Naive thymus-derived CD4-positive, alpha-beta T cell (primary cell): Measurements from ENCODE around the gene EDEM1. TPM values are rescaled to one million over a fixed set of nuclear protein-coding genes. Genes with fewer than 3 reads are reported as not detected.

Experiments used
- ATAC-seq: fragments of 150-1000 bp; cut with Tn5 transposase; 2 replicates; pipeline ENCODE4 v1.10.0; 2021; ENCODE audit warnings: mild to moderate bottlenecking, moderate library complexity
- CTCF ChIA-PET: fragments of 350-600 bp; sonication (Branson Sonifier 250); formaldehyde crosslinking; loops from one replicate; lab custom pipeline; 2021; ENCODE audit warnings: antibody characterized with exemption; lab: Charles Lee
- POLR2A ChIA-PET: fragments of 350-600 bp; sonication (Branson Sonifier 250); formaldehyde crosslinking; loops from one replicate; lab custom pipeline; 2021; ENCODE audit warnings: antibody characterized with exemption, inconsistent platforms; lab: Charles Lee
- DNase-seq, 9 donors: peaks; one replicate each; pipeline versions ENCODE4 v3.0.0 to v3.0.0-alpha.2; 2020 to 2022; ENCODE audit warnings: mixed read lengths in 1 of 9
- H3K27ac ChIP-seq: one replicate; pipeline ENCODE4 v1.7.0; 2013; ENCODE audit warnings: mild to moderate bottlenecking, low read depth, low read length, moderate library complexity
- H3K27me3 ChIP-seq, 2 donors: one replicate each; pipeline ENCODE4 v1.7.0; 2013; ENCODE audit warnings: low read length in 2 of 2, mild to moderate bottlenecking in 2 of 2, moderate library complexity in 2 of 2; ENCODE audit not compliant: control insufficient read depth in 2 of 2, insufficient read depth in 2 of 2
- H3K36me3 ChIP-seq, 3 experiments: 1 replicate in 2 of 3; 2 replicates in 1 of 3; pipeline ENCODE4 v1.7.0; 2013; ENCODE audit warnings: low read length in 3 of 3, mild to moderate bottlenecking in 3 of 3, moderate library complexity in 1 of 3; ENCODE audit not compliant: insufficient read depth in 3 of 3, control insufficient read depth in 2 of 3
- H3K4me1 ChIP-seq, 2 donors: one replicate each; pipeline ENCODE4 v1.7.0; 2013; ENCODE audit warnings: low read length in 2 of 2, mild to moderate bottlenecking in 2 of 2, moderate library complexity in 1 of 2; ENCODE audit not compliant: control insufficient read depth in 2 of 2, insufficient read depth in 2 of 2
- H3K4me3 ChIP-seq: 2 replicates; pipeline ENCODE4 v1.7.0; 2013; ENCODE audit warnings: mild to moderate bottlenecking, low read length
- H3K9me3 ChIP-seq, 3 experiments: 1 replicate in 2 of 3; 2 replicates in 1 of 3; pipeline ENCODE4 v1.7.0; 2013; ENCODE audit warnings: low read length in 3 of 3; ENCODE audit not compliant: control insufficient read depth in 2 of 3
- H3K27ac Mint-ChIP-seq, 9 donors: one replicate each; pipeline ENCODE4 v1.8.0; 2020 to 2022; ENCODE audit warnings: mixed read lengths in 9 of 9, mild to moderate bottlenecking in 8 of 9, moderate library complexity in 5 of 9, inconsistent platforms in 2 of 9
- H3K27me3 Mint-ChIP-seq, 5 donors: one replicate each; pipeline ENCODE4 v1.8.0; 2021 to 2022; ENCODE audit warnings: mixed read lengths in 5 of 5, mild to moderate bottlenecking in 1 of 5
- H3K36me3 Mint-ChIP-seq, 5 donors: one replicate each; pipeline ENCODE4 v1.8.0; 2020 to 2022; ENCODE audit warnings: mixed read lengths in 5 of 5, mild to moderate bottlenecking in 3 of 5, inconsistent platforms in 1 of 5
- H3K4me1 Mint-ChIP-seq, 7 donors: one replicate each; pipeline ENCODE4 v1.8.0; 2020 to 2022; ENCODE audit warnings: mixed read lengths in 7 of 7, mild to moderate bottlenecking in 3 of 7, inconsistent platforms in 1 of 7
- H3K4me3 Mint-ChIP-seq, 10 donors: one replicate each; pipeline ENCODE4 v1.8.0; 2020 to 2022; ENCODE audit warnings: mild to moderate bottlenecking in 10 of 10, mixed read lengths in 10 of 10, moderate library complexity in 6 of 10, inconsistent platforms in 2 of 10
- H3K9me3 Mint-ChIP-seq, 11 donors: one replicate each; pipeline ENCODE4 v1.8.0; 2020 to 2022; ENCODE audit warnings: mixed read lengths in 11 of 11, mild to moderate bottlenecking in 4 of 11, inconsistent platforms in 1 of 11, moderate library complexity in 1 of 11
- intact Hi-C, 2 donors: fragments of 100-400 bp; cut with micrococcal nuclease; formaldehyde crosslinking; loops; one replicate each; pipeline ENCODE4 v1.15.1; 2023
- polyA plus RNA-seq, 2 donors: library from polyadenylated mRNA; unstranded; fragments of 300-500 nt; fragmentation: Illumina TruSeq; gene quantifications; one replicate each; pipeline ENCODE4 v1.2.3, GENCODE V29; 2021
- total RNA-seq, 6 experiments: library from RNA in 5 of 6; stranded (reverse) in 5 of 6; gene quantifications; 1 replicate in 5 of 6; 2 replicates in 1 of 6; pipeline ENCODE4 v1.2.3 and lab custom pipeline; 2021 to 2026

The EDEM1 gene
- total and polyA plus RNA-seq, 7 experiments from 2014 or later: 41.9 to 138 (median 107) TPM

GRCh38 chr3:5197470-5198312 is 10.2 kb downstream of the EDEM1 start:
- no peaks in the 10 kb centered on the region for H3K27me3 ChIP-seq
- POLR2A ChIA-PET: interaction anchor here (0.6 to 4.6 kb wide), 7 partner anchors 10 to 705 kb away, joined by 3 to 117 read pairs (median 4); partner anchors contain the start of genes EDEM1 and ITPR1
- H3K27ac ChIP-seq: peak overlapping the region; percentile 64
- H3K27me3 Mint-ChIP-seq: no peaks in the 10 kb centered on the region
- peaks cover 56 to 86% (median 79%) of the 10 kb centered on the region in 7 donors for H3K4me1 Mint-ChIP-seq
- intact Hi-C loops: loop anchor here (1.0 to 5.0 kb wide), 6 partner anchors 9 to 345 kb away; partner anchors contain the start of gene ARL8B (in 2 of the 2)
- peak overlapping the region; percentile 38 for H3K4me3 ChIP-seq
- H3K9me3 Mint-ChIP-seq: peaks cover 0 to 8% (median 5%) of the 10 kb centered on the region in 11 donors
- peaks cover 5 to 53% (median 43%) of the 10 kb centered on the region in 5 donors for H3K36me3 Mint-ChIP-seq
- peaks cover 12 to 23% (median 16%) of the 10 kb centered on the region in 3 experiments for H3K36me3 ChIP-seq
- H3K4me3 Mint-ChIP-seq: peak overlapping the region; percentile 42 to 87 (median 78)
- DNase-seq (peak in 7 of 9 donors; percentile 47 to 79 (median 72)), ATAC-seq (peak; percentile 79)
- H3K9me3 ChIP-seq: no peaks in the 10 kb centered on the region
- H3K4me1 ChIP-seq: peaks cover 62 to 74% of the 10 kb centered on the region in 2 donors
- peak overlapping the region; percentile 90 to 96 (median 94) for H3K27ac Mint-ChIP-seq
- CTCF ChIA-PET: interaction anchor here (1.1 to 2.6 kb wide), 2 partner anchors 10 to 847 kb away, joined by 3 to 19 read pairs; partner anchors contain the start of gene EDEM1

- peaks cover 0 to 8% (median 5%) of the 10 kb centered on the region in 11 donors for H3K9me3 Mint-ChIP-seq
- intact Hi-C loops: loop anchor here (5.0 kb wide), 2 partner anchors 64 to 346 kb away; no protein-coding TSS in a partner anchor
- no peak for ATAC-seq
- peaks cover 56 to 69% of the 10 kb centered on the region in 2 donors for H3K4me1 ChIP-seq
- peak overlapping the region; percentile 24 to 80 (median 70) for H3K4me3 Mint-ChIP-seq
- no peaks in the 10 kb centered on the region for H3K27me3 ChIP-seq
- peak overlapping the region; percentile 64 for H3K27ac ChIP-seq
- peak overlapping the region; percentile 90 to 96 (median 94) for H3K27ac Mint-ChIP-seq
- peaks cover 18 to 29% (median 22%) of the 10 kb centered on the region in 3 experiments for H3K36me3 ChIP-seq
- H3K4me1 Mint-ChIP-seq: peaks cover 50 to 84% (median 74%) of the 10 kb centered on the region in 7 donors
- POLR2A ChIA-PET: interaction anchor here (1.0 to 4.6 kb wide), 4 partner anchors 11 to 705 kb away, joined by 4 to 117 read pairs (median 5); partner anchors contain the start of genes EDEM1 and ITPR1
- H3K27me3 Mint-ChIP-seq: no peaks in the 10 kb centered on the region
- no peak for DNase-seq
- no peak overlapping the region for H3K4me3 ChIP-seq
- no peaks in the 10 kb centered on the region for H3K9me3 ChIP-seq
- H3K36me3 Mint-ChIP-seq: peaks cover 11 to 51% (median 43%) of the 10 kb centered on the region in 5 donors
- CTCF ChIA-PET: interaction anchor here (1.0 to 1.1 kb wide), 2 partner anchors 12 to 847 kb away, joined by 3 to 4 read pairs; no protein-coding TSS in a partner anchor
Measured at GRCh38 chr3:5198313-5198677, 10.8 kb downstream of the EDEM1 start.

GRCh38 chr3:5198986-5199731 is 11.7 kb downstream of the EDEM1 start:
- ATAC-seq: peak; percentile 32

GRCh38 chr3:5201536-5201935 is 14.0 kb downstream of the EDEM1 start:
- peaks cover 28 to 40% of the 10 kb centered on the region in 2 donors for H3K4me1 ChIP-seq
- no peak for DNase-seq

More at GRCh38 chr3:5198986-5199731, 11.7 kb downstream of the EDEM1 start:
- Histone ChIP-seq H3K9me3 (no peaks in the 10 kb centered on the region), H3K4me1 (peaks cover 52 to 64% of the 10 kb centered on the region in 2 donors), H3K36me3 (peaks cover 24 to 36% (median 29%) of the 10 kb centered on the region in 3 experiments), H3K27ac (peak overlapping the region; percentile 64), H3K27me3 (no peaks in the 10 kb centered on the region), H3K4me3 (no peak overlapping the region)
- Mint-ChIP-seq H3K27ac (peak overlapping the region; percentile 90 to 96 (median 94)), H3K4me3 (peak overlapping the region in 9 of 10 donors; percentile 13 to 80 (median 64)), H3K36me3 (peaks cover 11 to 51% (median 44%) of the 10 kb centered on the region in 5 donors), H3K9me3 (peaks cover 0 to 8% (median 5%) of the 10 kb centered on the region in 11 donors), H3K4me1 (peaks cover 49 to 78% (median 69%) of the 10 kb centered on the region in 7 donors), H3K27me3 (no peaks in the 10 kb centered on the region)
- no peak for DNase-seq
- CTCF ChIA-PET: interaction anchor here (1.0 to 1.1 kb wide), 2 partner anchors 13 to 848 kb away, joined by 3 to 4 read pairs; no protein-coding TSS in a partner anchor
- intact Hi-C loops: loop anchor here (5.0 kb wide), 2 partner anchors 63 to 347 kb away; no protein-coding TSS in a partner anchor
- POLR2A ChIA-PET: interaction anchor here (4.6 kb wide), 1 partner anchor 11 kb away, joined by 117 read pairs; the partner anchor contains the start of gene EDEM1

GRCh38 chr3:5202222-5202621 is 14.7 kb downstream of the EDEM1 start:
- Histone ChIP-seq H3K4me3 (no peak overlapping the region), H3K4me1 (peaks cover 21 to 33% of the 10 kb centered on the region in 2 donors), H3K27ac (no peak overlapping the region), H3K27me3 (no peaks in the 10 kb centered on the region), H3K36me3 (peaks cover 43 to 59% (median 50%) of the 10 kb centered on the region in 3 experiments), H3K9me3 (no peaks in the 10 kb centered on the region)
- Mint-ChIP-seq H3K36me3 (peaks cover 15 to 69% (median 42%) of the 10 kb centered on the region in 5 donors), H3K27me3 (no peaks in the 10 kb centered on the region), H3K9me3 (peaks cover 0 to 5% (median 2%) of the 10 kb centered on the region in 11 donors), H3K4me1 (peaks cover 22 to 51% (median 47%) of the 10 kb centered on the region in 7 donors), H3K4me3 (no peak overlapping the region), H3K27ac (peak overlapping the region in 8 of 9 donors; percentile 7 to 96 (median 60))
- POLR2A ChIA-PET: no interaction called here
- ATAC-seq: no peak
- intact Hi-C loops: no loop called here
- CTCF ChIA-PET: no interaction called here
- no peak for DNase-seq

More at GRCh38 chr3:5201536-5201935, 14.0 kb downstream of the EDEM1 start:
- no peak for ATAC-seq
- Mint-ChIP-seq H3K4me1 (peaks cover 29 to 58% (median 53%) of the 10 kb centered on the region in 7 donors), H3K27ac (peak overlapping the region; percentile 20 to 96 (median 60)), H3K27me3 (no peaks in the 10 kb centered on the region), H3K9me3 (peaks cover 0 to 8% (median 5%) of the 10 kb centered on the region in 11 donors), H3K4me3 (no peak overlapping the region), H3K36me3 (peaks cover 17 to 69% (median 45%) of the 10 kb centered on the region in 5 donors)
- H3K27me3 ChIP-seq: no peaks in the 10 kb centered on the region
- POLR2A ChIA-PET: interaction anchor here (1.1 to 2.1 kb wide), 2 partner anchors 13 to 15 kb away, joined by 4 to 13 read pairs; no protein-coding TSS in a partner anchor
- CTCF ChIA-PET: no interaction called here
- no peaks in the 10 kb centered on the region for H3K9me3 ChIP-seq
- peaks cover 41 to 52% (median 48%) of the 10 kb centered on the region in 3 experiments for H3K36me3 ChIP-seq
- no peak overlapping the region for H3K27ac ChIP-seq
- H3K4me3 ChIP-seq: no peak overlapping the region
- intact Hi-C loops: no loop called here
